K562 (cell line): Measurements from ENCODE around the gene SCYGR3. TPM values are rescaled to one million over a fixed set of nuclear protein-coding genes. Genes with fewer than 3 reads are reported as not detected.

Experiments
- GMEB1 ChIP-seq: fragments of 250-450 bp; sonication (Bioruptor Pico); IDR thresholded peaks from 2 replicates; pipeline ENCODE4 v1.4.0; 2020; ENCODE audit warnings: mild to moderate bottlenecking
- HNRNPLL ChIP-seq: fragments of 200-400 bp; formaldehyde crosslinking; IDR thresholded peaks from 2 replicates; pipeline ENCODE4 v1.6.1; 2017; ENCODE audit warnings: low read length, low read depth, mild to moderate bottlenecking; ENCODE audit not compliant: poor library complexity, severe bottlenecking
- THRB ChIP-seq: fragments of 450-650 bp; formaldehyde crosslinking; conservative IDR thresholded peaks from 2 replicates; pipeline ENCODE4 v1.4.0; 2022; ENCODE audit warnings: mild to moderate bottlenecking, missing genetic modification characterization
- polyA plus RNA-seq, 8 experiments: library from polyadenylated mRNA; depleted of rRNA in 4 of 8; stranded (reverse) in 5 of 8; unstranded in 3 of 8; fragments of >200 nt; fragmentation: Nextera tagmentation in 2 of 8; fragmentation: Illumina TruSeq in 1 of 8; extraction: Ambion mirVana in 2 of 8; extraction: Trizol in 1 of 8; gene quantifications; 2 replicates each; pipeline versions ENCODE4 v1.2.1 to v1.2.3, GENCODE V29; 2011 to 2014; ENCODE audit warnings: inconsistent platforms in 1 of 8, missing spikeins in 1 of 8
- total RNA-seq, 7 experiments: library from RNA; depleted of rRNA in 6 of 7; stranded (reverse); fragments of >200 nt in 6 of 7; fragmentation: Illumina TruSeq in 2 of 7; extraction: Trizol in 2 of 7; gene quantifications; 2 replicates each; pipeline versions ENCODE4 v1.2.1 to v1.2.3, GENCODE V29; 2011 to 2021; ENCODE audit warnings: low replicate concordance in 1 of 7
- TF ChIP-seq, protein P1 (sequence below), 2 experiments: fragments of 450-650 bp; IDR thresholded peaks; 2 replicates each; pipeline ENCODE4 v1.6.1; 2018; ENCODE audit warnings: mild to moderate bottlenecking in 2 of 2, low read depth in 1 of 2; ENCODE audit not compliant: partially characterized antibody in 2 of 2

SCYGR3 gene
- total and polyA plus RNA-seq, 9 of the 15 experiments (the other 6 are each of a cell fraction or from before 2014, with no cell fraction given) = not detected

- TF ChIP-seq, protein P1, sequence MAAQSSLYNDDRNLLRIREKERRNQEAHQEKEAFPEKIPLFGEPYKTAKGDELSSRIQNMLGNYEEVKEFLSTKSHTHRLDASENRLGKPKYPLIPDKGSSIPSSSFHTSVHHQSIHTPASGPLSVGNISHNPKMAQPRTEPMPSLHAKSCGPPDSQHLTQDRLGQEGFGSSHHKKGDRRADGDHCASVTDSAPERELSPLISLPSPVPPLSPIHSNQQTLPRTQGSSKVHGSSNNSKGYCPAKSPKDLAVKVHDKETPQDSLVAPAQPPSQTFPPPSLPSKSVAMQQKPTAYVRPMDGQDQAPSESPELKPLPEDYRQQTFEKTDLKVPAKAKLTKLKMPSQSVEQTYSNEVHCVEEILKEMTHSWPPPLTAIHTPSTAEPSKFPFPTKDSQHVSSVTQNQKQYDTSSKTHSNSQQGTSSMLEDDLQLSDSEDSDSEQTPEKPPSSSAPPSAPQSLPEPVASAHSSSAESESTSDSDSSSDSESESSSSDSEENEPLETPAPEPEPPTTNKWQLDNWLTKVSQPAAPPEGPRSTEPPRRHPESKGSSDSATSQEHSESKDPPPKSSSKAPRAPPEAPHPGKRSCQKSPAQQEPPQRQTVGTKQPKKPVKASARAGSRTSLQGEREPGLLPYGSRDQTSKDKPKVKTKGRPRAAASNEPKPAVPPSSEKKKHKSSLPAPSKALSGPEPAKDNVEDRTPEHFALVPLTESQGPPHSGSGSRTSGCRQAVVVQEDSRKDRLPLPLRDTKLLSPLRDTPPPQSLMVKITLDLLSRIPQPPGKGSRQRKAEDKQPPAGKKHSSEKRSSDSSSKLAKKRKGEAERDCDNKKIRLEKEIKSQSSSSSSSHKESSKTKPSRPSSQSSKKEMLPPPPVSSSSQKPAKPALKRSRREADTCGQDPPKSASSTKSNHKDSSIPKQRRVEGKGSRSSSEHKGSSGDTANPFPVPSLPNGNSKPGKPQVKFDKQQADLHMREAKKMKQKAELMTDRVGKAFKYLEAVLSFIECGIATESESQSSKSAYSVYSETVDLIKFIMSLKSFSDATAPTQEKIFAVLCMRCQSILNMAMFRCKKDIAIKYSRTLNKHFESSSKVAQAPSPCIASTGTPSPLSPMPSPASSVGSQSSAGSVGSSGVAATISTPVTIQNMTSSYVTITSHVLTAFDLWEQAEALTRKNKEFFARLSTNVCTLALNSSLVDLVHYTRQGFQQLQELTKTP (IDR thresholded peaks at IDR 0.05; ENCODE audit: low read depth in 1 of 2, partially characterized antibody in 2 of 2) = no peak
- TF ChIP-seq HNRNPLL (no peak), GMEB1 (no peak), THRB (CRISPR knock-in tag) (no peak)
These were observed at the start of gene SCYGR3 (continued) for GRCh38 chr2:227614740-227615139.
